ENCODE results near the gene ENPP6.
A peak's percentile ranks its signal among the peaks of the same experiment; 100 is the strongest.

The ENPP6 gene

GRCh38 chr4:184217634-184218033 is at the start of gene ENPP6:
Gene ENPP6, minus strand, starts transcription at chr4:184217873. Its CDS starts 54 bp downstream, at chr4:184217819.
- DNase-seq (ENCODE audit: low spot score) = no peak

DNA sequence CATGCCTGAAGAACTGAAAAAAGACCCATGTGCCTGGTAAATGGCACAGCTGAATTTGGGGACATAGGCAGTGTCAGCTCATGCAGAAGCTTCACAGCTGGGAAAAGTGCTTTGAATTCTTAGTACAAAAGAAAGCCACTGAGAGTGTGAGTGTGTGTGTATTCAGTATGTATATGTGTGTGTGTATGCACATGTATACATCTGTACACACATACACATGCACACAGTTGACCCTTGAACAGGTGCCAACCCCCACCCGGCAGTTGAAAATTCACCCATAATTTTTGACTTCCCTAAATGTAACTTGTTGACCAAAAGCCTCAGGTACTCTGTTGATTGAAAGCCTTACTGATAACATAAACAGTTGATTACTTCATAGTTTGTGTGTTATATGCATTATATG is 49.5 kb upstream of the ENPP6 start:
- peak; percentile 10 for DNase-seq (ENCODE audit: low spot score)

DNA sequence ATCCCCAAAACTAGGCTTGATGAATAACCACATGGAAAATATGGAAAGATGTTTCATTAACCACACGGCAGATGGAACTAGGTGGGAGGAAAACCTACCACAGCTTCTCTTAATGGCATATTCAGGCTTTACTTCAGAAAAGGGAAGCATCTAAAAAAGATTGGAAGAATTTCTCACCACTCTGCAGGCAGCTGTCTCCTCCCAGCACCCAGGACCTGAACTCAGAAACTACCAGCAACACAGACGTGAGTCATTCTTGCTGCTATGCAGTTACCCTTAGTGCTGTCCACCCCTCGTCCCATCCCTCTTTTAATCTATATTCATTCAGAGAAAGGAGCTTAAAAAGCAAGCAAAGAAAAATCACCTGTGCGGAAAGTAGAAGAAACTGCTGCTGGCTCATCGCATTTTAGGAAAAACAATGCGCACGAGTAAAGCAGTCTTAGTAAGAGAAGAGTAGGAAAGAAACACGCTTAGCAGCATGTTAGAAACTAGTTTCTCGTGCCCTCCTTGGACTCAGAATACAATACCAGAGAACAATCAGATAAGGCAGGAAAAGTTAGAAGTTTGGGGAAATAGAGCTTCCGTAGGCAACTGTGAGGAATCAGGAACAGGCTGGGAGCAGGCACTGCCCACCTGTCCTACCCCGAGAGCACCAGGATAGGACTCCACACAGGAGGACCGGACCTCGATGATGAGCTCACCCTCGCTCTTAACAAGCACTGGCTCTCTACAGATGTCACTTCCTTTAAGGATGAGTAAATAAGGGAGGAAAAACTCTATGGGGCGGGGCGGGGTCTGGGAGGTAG is 48.1 kb upstream of the ENPP6 start:
- no peak for DNase-seq (ENCODE audit: low spot score)

DNA sequence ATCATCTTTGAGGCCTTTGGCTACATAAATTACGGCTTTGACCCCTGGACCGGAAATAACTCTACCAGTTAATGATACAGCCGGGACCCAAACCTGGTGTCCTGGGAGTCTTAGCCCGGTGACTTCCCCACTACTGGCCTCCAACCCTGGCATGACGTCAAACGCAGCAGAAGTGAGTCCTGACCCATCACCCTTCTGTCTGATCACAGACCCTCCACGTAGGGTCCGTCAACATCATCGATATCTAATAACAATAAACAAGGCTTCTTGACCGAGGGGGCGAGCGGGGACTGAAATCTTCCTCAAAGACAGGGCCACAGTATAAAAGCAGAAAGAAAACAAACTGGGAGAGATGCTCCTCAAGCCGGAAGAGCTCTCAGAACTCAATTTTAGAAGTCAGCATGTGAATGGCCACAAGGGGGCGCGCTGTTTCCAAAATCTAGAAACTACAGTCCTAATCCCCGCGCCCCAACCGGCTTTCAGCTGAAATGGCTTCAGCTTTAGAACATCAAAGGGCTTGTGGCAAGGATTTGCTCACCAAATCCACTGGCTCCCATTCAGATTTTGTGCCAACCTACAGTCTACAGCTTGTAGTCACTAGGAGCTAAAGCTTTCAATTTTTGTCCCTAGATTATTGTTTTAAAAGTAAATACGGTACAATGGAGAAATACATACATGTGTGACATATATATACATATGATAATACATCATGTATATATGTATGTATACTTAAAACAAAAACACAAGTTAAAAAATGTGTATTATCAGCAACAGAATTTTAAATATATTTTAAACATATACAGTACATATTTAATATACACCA is 46.4 kb upstream of the ENPP6 start:
- DNase-seq (ENCODE audit: low spot score) = peak; percentile 94

GRCh38 chr4:184263461-184263860 is 45.8 kb upstream of the ENPP6 start:
- DNase-seq (ENCODE audit: low spot score) = no peak

- DNase-seq (ENCODE audit: low spot score) = no peak
Observed at GRCh38 chr4:184262901-184263300, 45.2 kb upstream of the ENPP6 start.

DNA sequence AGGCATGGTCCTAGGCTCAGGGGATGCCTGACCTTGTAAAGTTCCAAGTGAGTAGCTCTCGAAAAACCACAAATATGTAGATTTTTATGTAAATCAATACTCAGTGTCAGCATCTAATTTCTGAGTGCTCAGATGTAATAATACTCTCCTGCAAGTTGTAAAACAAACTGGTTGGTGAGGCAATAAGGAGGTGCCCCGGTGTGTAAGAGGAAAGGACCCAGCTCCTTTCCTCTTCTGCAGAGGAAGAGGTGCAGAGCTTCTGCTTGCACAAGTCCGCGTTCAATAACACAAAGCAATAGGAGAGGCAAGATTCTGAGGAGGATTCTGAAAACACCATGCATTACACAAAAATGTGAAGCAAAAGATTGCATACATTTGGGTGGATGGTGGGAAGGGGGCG is 43.6 kb upstream of the ENPP6 start:
- DNase-seq (ENCODE audit: low spot score) = no peak

- DNase-seq (ENCODE audit: low spot score) = no peak
Observed at GRCh38 chr4:184259866-184260265, 42.2 kb upstream of the ENPP6 start.

GRCh38 chr4:184259081-184259480 is 41.4 kb upstream of the ENPP6 start:
- no peak for DNase-seq (ENCODE audit: low spot score)

DNA sequence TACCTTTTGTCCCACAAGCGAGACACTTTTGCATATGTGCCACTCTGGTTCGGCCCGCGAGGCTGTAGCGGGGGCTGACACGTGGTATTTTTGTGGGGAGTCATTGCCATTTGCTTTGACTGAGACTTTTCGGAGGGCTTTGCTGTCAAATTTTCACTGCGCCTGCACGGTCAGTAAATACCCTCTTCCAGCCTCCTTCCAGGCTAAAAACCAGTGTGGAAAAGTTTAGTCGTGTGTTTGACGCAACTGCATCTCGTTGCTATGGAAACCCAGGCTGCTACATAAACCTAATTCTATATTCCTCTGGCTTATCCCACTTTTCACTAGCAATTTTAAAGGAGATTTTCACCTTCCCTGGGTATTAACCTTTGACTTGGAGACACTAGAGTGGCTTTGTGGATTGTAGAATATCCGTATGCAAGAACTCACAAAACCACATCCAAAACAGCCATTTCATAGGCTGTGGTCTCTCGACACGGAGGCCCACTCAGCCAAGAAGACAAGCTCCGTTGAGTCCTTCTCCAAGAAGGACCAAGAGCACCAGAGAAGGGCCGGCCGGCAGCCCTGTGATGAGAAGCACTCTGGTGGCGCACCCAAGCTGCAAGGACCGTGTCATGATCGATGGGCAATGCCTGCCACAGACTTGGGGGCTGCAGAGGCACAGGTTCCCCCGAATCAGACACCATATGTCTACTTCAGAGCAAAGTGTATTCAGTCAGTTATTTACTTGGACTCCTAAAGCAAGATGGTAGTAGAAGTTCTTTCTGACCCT is 38.4 kb upstream of the ENPP6 start:
- no peak for DNase-seq (ENCODE audit: low spot score)

- DNase-seq (ENCODE audit: low spot score) = no peak
Observed at GRCh38 chr4:184255361-184255760, 37.7 kb upstream of the ENPP6 start.

DNA sequence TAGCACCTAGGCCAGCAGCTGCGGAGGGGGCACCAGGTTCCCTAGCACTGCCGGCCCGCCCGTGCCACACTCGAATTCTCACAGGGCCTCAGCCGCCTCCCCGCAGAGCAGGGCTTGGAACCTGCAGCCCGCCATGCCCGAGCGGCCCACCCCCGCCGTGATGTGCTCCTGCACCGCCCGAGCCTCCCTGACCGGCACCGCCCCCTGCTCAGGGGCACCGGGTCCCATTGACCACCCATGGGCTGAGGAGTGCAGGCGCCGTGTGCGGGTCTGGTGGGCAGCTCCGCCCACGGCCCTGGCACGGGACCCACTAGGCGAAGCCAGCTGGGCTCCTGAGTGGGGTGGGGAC is 35.4 kb upstream of the ENPP6 start:
- DNase-seq (ENCODE audit: low spot score) = no peak

DNA sequence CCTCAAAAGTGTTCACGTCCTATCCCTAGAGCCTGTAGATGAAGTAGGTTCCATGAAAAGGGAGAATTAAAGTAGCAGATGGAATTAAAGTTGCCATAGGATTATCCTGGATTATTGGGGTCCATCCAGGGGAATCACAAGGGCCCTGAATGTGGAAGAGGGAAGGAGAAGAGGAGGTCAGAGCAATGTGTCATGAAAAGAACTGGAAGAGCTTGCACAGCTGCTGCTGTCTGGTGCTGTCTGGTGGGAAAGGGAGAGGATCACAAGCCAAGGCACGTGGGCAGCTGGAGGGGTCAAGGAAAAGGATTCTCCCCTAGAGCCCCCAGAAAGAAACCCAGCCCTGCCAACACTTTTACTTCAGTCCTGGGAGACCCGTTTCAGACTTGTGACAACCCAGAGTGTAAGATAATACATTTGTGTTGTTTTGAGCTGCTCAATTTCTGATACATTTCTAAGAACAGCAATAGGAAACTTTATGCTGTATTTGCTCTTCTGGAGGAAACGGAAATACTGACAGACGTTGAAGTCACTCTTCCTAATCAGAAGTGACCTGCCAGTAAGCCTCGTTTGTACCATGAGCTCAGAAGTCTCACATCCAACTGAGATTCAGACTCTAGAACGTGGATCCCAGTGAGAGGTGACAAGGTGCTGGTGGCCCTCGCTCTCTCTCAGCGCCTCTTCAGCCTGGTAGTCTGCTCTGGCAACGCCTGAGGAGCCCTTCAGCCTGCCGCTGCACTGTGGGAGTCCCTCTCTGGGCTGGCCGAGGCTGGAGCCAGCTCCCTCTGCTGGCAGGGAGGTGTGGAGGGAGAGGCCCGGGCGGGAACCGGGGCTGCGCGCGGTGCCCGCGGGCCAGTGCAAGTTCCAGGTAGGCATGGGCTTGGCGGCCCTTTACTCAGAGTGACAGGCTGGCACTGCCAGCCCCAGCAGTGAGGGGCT is 34.7 kb upstream of the ENPP6 start:
- DNase-seq (ENCODE audit: low spot score) = no peak

GRCh38 chr4:184251670-184251980 is 34.0 kb upstream of the ENPP6 start:
- no peak for DNase-seq (ENCODE audit: low spot score)

GRCh38 chr4:184250795-184251669 is 33.4 kb upstream of the ENPP6 start:
- peak; percentile 72 for DNase-seq (ENCODE audit: low spot score)

GRCh38 chr4:184248216-184248615 is 30.5 kb upstream of the ENPP6 start:
- no peak for DNase-seq (ENCODE audit: low spot score)

GRCh38 chr4:184247421-184247820 is 29.7 kb upstream of the ENPP6 start:
- DNase-seq (ENCODE audit: low spot score) = no peak

GRCh38 chr4:184246426-184246825 is 28.8 kb upstream of the ENPP6 start:
- no peak for DNase-seq (ENCODE audit: low spot score)

DNA sequence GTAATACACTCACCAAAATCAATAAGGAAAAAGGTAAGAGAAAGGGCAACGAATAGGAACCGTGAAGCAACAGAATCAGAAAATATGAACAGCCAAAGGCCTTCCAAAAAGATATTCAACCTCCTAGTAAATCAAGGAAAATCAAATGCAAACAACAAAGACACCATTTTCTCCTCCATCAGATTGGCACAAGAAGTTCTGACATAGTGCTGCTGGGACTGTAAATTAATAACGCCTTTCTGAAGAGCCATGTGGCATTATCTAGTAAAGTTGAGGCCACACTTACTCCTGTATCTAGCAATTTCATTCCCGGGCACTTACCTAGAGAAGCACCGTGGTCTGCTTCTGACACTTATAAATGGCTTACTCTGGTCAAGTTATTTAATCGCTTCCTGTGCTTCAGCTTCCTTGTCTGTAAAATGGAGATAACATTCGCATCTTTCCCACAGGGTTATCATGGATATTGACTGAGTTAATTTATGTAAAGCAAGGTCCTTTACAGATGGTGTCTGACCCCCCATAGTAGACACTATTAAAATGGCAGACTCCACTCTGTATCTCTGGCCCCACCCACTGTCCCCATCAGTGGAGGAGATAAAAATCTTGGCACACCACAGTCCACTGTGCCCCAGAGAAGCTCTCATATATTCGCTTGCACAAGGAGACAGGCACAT is 20.5 kb upstream of the ENPP6 start:
- DNase-seq (ENCODE audit: low spot score) = no peak

DNA sequence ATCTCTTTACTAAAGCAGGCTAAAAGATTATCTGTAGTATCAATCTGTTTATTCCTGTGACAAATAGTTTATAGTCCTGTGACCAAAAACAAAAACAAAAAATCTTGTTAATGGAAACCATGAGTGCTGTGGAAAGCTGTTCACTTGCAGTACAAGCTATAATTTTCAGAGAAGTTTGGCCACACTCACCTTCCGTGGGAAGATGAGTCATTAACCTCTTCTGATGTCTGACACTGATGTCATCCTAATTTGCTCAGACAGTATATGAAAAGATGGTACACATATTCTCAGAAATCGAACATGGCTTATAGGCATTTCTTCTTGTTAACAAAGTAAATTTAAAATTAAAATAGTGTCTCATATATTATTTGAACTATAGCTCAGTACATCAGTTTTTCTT is 19.9 kb upstream of the ENPP6 start:
- no peak for DNase-seq (ENCODE audit: low spot score)

Measured in hematopoietic multipotent progenitor cell treated with erythropoietin and hydrocortisone succinate and interleukin-3 and kit ligand, for 15 days (in vitro differentiated cells).